ENCODE results near the gene POLR3K.

POLR3K gene

DNA sequence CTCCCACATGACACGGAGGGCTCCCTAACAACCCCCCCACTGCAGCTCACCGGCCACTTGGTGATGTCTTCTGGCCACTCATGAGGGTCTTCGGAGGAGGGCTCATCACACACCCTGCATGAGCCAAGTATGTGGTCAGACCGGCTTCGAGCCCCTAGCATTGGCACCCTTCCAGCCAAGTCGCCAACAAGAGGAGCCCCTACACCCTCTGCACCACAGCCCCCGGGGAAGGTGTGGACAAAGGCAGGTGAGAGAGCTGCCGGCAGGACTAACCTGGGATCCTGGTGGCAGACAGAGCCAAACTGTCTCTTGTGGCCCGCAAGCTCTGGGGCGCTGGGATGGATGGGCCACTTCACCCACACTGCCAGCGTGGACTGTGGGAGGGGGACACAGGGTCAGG is 6.8 kb upstream of the POLR3K start:
- DNase-seq (ENCODE audit: low read depth), result no peak
- no peak overlapping the region for H3K4me3 ChIP-seq (ENCODE audit: low read depth, low read length)
- TF ChIP-seq, protein P1, sequence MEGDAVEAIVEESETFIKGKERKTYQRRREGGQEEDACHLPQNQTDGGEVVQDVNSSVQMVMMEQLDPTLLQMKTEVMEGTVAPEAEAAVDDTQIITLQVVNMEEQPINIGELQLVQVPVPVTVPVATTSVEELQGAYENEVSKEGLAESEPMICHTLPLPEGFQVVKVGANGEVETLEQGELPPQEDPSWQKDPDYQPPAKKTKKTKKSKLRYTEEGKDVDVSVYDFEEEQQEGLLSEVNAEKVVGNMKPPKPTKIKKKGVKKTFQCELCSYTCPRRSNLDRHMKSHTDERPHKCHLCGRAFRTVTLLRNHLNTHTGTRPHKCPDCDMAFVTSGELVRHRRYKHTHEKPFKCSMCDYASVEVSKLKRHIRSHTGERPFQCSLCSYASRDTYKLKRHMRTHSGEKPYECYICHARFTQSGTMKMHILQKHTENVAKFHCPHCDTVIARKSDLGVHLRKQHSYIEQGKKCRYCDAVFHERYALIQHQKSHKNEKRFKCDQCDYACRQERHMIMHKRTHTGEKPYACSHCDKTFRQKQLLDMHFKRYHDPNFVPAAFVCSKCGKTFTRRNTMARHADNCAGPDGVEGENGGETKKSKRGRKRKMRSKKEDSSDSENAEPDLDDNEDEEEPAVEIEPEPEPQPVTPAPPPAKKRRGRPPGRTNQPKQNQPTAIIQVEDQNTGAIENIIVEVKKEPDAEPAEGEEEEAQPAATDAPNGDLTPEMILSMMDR (IDR thresholded peaks at IDR 0.05; ENCODE audit: low read depth, low read length), result no peak
- TF ChIP-seq, protein P2, sequence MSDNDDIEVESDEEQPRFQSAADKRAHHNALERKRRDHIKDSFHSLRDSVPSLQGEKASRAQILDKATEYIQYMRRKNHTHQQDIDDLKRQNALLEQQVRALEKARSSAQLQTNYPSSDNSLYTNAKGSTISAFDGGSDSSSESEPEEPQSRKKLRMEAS (IDR thresholded peaks at IDR 0.05; ENCODE audit: low read depth, low read length), result no peak
- TF ChIP-seq POLR2A (IDR thresholded peaks at IDR 0.05; ENCODE audit: extremely low read depth, insufficient read length), result no peak
- no peak for TF ChIP-seq MYC (IDR thresholded peaks at IDR 0.05; ENCODE audit: low read depth, low read length)

DNA sequence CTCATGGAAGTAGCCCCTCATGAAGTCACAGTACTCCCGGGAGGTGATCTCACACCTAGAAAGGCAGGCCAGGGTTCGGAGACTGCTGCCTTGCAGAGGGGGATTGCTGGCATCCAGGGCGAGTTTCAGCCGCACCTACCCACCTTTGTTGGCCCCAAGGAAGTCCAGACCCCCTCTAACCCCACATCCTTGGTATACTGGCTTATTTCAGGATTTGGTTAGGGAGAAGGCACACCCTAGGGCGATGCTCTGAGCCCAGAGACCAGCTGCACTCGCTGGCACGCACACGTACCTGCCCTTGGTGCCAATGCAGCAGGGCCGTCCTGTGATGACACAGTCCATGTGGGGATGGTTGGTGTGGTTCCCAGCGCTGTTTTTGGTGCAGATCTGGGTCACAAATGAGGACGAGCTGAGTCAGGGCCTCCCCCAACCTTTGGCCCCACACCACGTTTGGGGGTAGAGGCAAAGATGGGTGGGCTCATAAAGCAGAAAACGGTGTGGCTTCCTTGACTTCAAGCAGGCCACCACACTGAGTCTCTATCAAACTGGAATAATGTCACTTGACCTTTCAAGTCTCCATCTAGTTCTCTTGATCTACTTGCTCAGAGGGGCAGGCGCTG is 6.1 kb upstream of the POLR3K start:
- H3K4me3 ChIP-seq (ENCODE audit: low read depth, low read length), result no peak overlapping the region
- TF ChIP-seq, protein P2 (IDR thresholded peaks at IDR 0.05; ENCODE audit: low read depth, low read length), result no peak
- TF ChIP-seq MYC (IDR thresholded peaks at IDR 0.05; ENCODE audit: low read depth, low read length) (no peak), POLR2A (IDR thresholded peaks at IDR 0.05; ENCODE audit: extremely low read depth, insufficient read length) (no peak)
- TF ChIP-seq, protein P1 (IDR thresholded peaks at IDR 0.05; ENCODE audit: low read depth, low read length), result no peak
- no peak for DNase-seq (ENCODE audit: low read depth)

DNA sequence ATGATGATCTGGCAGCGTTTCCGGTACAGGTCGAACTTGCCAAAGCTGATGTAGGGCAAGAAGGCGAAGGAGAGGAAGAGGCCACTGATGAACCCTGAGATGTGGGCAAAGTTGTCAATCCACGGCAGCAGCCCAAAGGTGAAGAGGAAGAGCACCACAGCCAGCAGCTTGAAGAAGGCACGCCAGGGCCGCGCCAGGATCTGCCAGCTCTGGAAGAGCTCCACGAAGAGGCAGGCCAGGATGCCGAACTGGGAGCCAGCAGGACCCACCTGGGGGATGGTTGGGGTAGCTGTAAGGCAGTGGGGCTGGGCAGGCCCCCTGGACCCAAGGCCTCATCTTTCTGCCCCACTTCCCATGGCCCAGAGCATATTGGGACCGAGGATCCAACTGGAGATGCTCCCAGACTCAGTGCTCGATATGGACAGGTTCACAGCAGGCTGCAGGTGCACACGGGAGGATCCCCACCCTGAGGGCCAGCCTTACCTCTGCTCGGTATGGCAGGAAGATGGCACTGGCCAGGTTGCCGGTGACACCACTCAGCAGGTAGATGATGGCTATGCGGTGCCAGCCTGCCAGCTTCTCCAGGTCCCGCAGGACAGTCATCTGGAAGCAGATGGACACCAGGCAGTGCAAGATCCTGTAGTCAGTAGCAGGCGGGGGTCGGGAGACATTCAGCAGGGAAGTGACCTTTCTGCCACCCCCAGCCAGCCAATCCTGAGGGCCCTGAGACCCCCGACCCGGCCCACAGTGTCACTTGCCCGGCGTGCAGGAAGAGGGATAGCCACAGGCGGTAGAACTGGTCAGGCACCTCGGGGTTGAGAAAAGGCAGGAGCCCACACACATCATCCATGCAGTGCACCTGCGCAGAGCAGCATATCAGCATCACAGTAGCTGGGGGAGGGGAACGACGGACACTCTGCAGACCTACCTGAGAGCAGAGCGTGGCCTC is 5.4 kb upstream of the POLR3K start:
- TF ChIP-seq MYC (IDR thresholded peaks at IDR 0.05; ENCODE audit: low read depth, low read length) (no peak), POLR2A (IDR thresholded peaks at IDR 0.05; ENCODE audit: extremely low read depth, insufficient read length) (no peak)
- TF ChIP-seq, protein P2 (IDR thresholded peaks at IDR 0.05; ENCODE audit: low read depth, low read length), result no peak
- TF ChIP-seq, protein P1 (IDR thresholded peaks at IDR 0.05; ENCODE audit: low read depth, low read length), result no peak
- no peak for DNase-seq (ENCODE audit: low read depth)
- H3K4me3 ChIP-seq (ENCODE audit: low read depth, low read length), result no peak overlapping the region

DNA sequence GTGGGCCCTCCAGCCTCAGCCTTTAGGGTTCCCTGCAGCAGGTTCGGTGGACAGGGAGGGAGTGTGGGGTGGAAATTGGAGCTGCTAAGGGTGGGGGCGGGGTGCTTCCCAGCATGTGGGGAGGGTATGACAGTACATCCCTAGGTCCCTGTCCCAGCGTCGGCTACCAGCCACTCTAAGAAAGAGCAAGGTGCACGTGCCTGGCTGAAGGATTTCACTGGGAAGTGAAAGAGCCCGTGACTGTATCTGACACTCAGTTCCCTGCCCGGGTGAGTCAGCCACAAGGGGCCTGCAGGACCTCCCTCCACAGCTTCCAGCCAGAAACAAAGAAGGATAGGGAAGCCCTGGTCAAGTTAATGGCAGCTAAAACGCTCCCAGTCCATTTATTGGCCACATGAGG is 4.3 kb upstream of the POLR3K start:
- no peak for DNase-seq (ENCODE audit: low read depth)
- TF ChIP-seq, protein P2 (IDR thresholded peaks at IDR 0.05; ENCODE audit: low read depth, low read length), result no peak
- TF ChIP-seq, protein P1 (IDR thresholded peaks at IDR 0.05; ENCODE audit: low read depth, low read length), result no peak
- no peak for TF ChIP-seq POLR2A (IDR thresholded peaks at IDR 0.05; ENCODE audit: extremely low read depth, insufficient read length)
- no peak for TF ChIP-seq MYC (IDR thresholded peaks at IDR 0.05; ENCODE audit: low read depth, low read length)
- no peak overlapping the region for H3K4me3 ChIP-seq (ENCODE audit: low read depth, low read length)

DNA sequence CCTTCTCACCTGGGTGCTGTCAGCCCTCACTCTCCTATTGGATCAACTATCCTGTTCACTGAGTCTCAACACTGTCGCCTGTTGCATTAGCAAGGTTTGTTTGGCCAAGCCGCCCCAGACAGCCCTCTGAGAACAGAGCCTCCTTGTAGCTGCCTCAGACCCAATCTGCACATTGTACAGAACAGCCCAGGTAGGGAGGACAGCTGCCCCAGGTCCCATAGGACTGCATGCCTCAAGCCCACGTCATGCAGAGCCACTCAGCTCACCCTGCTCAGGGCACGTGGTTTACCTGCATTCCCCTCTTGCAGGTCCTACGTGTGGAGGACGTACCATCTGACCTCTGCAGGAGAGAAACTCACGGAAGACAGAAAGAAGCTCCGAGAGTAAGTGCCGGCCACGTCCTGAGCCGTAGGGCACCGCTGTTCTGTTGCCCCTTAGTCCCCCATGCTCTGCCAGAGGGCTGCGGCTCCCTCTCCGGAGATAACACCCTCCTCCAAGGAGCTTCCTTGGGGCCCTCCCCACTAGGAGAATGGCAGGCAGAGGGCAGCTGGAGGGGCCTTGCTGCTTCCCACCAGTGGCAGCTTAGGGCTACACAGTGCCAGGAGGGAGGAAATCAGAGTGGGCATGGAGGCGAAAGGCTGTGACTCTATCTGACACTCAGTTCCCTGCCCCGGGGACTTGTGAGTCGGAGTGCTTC is 3.0 kb upstream of the POLR3K start:
- no peak overlapping the region for H3K4me3 ChIP-seq (ENCODE audit: low read depth, low read length)
- DNase-seq (ENCODE audit: low read depth), result no peak
- TF ChIP-seq MYC (IDR thresholded peaks at IDR 0.05; ENCODE audit: low read depth, low read length), result no peak
- TF ChIP-seq, protein P1 (IDR thresholded peaks at IDR 0.05; ENCODE audit: low read depth, low read length), result no peak
- TF ChIP-seq, protein P2 (IDR thresholded peaks at IDR 0.05; ENCODE audit: low read depth, low read length), result no peak
- TF ChIP-seq POLR2A (IDR thresholded peaks at IDR 0.05; ENCODE audit: extremely low read depth, insufficient read length), result no peak

Data from NB4 (cell line).